ENCODE data around the gene UBXN7. TPM values are rescaled to one million over a fixed set of nuclear protein-coding genes. Genes with fewer than 3 reads are reported as not detected.
A peak's percentile ranks its signal among the peaks of the same experiment; 100 is the strongest.
"Not testable (repeated sequence)": the region's sequence is repeated elsewhere in the genome, so short reads cannot be mapped to it uniquely, and the experiment has no call there.

Gene UBXN7
- total RNA-seq, 1 experiment from 2014 or later: 64.7 TPM

DNA sequence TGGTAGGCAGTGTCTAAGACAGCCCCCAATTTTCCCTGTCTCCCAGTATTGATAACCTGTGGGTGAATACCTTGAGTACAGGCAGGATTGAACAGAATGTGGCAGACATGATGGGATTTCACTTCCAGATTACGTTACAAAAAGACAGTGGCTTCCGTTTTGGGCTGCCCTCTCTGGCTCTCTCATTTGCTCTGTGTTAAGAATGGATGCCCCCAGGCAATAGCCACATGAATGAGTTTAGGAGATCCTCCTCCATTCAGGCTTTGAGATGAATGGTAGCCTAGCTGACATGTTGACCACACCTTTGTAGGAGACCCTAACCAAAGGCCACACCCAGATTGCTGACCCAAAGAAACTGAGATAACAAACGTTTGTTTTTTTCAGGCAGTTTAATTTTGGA is 34.3 kb downstream of the UBXN7 start:
- TF ChIP-seq, protein P1, sequence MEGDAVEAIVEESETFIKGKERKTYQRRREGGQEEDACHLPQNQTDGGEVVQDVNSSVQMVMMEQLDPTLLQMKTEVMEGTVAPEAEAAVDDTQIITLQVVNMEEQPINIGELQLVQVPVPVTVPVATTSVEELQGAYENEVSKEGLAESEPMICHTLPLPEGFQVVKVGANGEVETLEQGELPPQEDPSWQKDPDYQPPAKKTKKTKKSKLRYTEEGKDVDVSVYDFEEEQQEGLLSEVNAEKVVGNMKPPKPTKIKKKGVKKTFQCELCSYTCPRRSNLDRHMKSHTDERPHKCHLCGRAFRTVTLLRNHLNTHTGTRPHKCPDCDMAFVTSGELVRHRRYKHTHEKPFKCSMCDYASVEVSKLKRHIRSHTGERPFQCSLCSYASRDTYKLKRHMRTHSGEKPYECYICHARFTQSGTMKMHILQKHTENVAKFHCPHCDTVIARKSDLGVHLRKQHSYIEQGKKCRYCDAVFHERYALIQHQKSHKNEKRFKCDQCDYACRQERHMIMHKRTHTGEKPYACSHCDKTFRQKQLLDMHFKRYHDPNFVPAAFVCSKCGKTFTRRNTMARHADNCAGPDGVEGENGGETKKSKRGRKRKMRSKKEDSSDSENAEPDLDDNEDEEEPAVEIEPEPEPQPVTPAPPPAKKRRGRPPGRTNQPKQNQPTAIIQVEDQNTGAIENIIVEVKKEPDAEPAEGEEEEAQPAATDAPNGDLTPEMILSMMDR (IDR thresholded peaks at IDR 0.05; ENCODE audit: unreplicated experiment): no peak
- no peak overlapping the region for H3K4me3 Mint-ChIP-seq (ENCODE audit: unreplicated experiment)
- POLR2A ChIA-PET: interaction anchor here (1.2 kb wide), 1 partner anchor 32 kb away, joined by 3 read pairs; no protein-coding TSS in a partner anchor
- DNase-seq (ENCODE audit: unreplicated experiment): no peak
- no peak overlapping the region for H3K27ac Mint-ChIP-seq (ENCODE audit: low read depth, unreplicated experiment)
- H3K27me3 Mint-ChIP-seq (ENCODE audit: insufficient read depth, unreplicated experiment): no peaks in the 10 kb centered on the region
- intact Hi-C loops (cut with micrococcal nuclease): no loop called here
- peaks cover 52% of the 10 kb centered on the region for H3K36me3 Mint-ChIP-seq (ENCODE audit: insufficient read depth, unreplicated experiment)
- H3K4me1 Mint-ChIP-seq (ENCODE audit: insufficient read depth, unreplicated experiment): peaks cover 5% of the 10 kb centered on the region
- CTCF ChIA-PET: no interaction called here
- no TSS peak for BruUV-seq (replicated peaks)
- no peaks in the 10 kb centered on the region for H3K9me3 Mint-ChIP-seq (ENCODE audit: unreplicated experiment)

DNA sequence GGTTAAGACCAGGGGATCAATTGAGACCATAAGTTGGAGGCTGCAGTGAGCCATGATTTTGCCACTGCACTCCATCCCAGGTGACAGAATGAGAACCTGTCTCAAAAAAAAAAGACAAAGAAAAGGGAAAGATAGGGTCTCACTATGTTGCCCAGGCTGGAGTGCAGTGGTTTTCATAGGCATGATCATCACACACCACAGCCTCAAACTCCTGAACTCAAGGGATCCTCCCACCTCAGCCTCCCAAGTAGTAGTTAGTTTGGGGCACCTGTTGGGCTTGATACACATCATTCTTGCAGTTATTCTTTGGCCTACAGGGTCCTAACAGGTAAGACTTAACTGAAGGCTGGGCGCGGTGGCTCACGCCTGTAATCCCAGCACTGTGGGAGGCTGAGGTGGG is 42.1 kb downstream of the UBXN7 start:
- Mint-ChIP-seq H3K9me3 (ENCODE audit: unreplicated experiment) (no peaks in the 10 kb centered on the region), H3K4me1 (ENCODE audit: insufficient read depth, unreplicated experiment) (peaks cover 6% of the 10 kb centered on the region), H3K27me3 (ENCODE audit: insufficient read depth, unreplicated experiment) (no peaks in the 10 kb centered on the region), H3K36me3 (ENCODE audit: insufficient read depth, unreplicated experiment) (peaks cover 69% of the 10 kb centered on the region), H3K27ac (ENCODE audit: low read depth, unreplicated experiment) (no peak overlapping the region), H3K4me3 (ENCODE audit: unreplicated experiment) (no peak overlapping the region)
- TF ChIP-seq, protein P1 (IDR thresholded peaks at IDR 0.05; ENCODE audit: unreplicated experiment): no peak
- no peak for DNase-seq (ENCODE audit: unreplicated experiment)
- ChIA-PET POLR2A (no interaction called here), CTCF (no interaction called here)
- intact Hi-C loops (cut with micrococcal nuclease): no loop called here
- BruUV-seq (replicated peaks): no TSS peak

- H3K27ac Mint-ChIP-seq (ENCODE audit: low read depth, unreplicated experiment): no peak overlapping the region
- H3K36me3 Mint-ChIP-seq (ENCODE audit: insufficient read depth, unreplicated experiment): peaks cover 73% of the 10 kb centered on the region
- no peak overlapping the region for H3K4me3 Mint-ChIP-seq (ENCODE audit: unreplicated experiment)
- intact Hi-C loops (cut with micrococcal nuclease): no loop called here
- no peaks in the 10 kb centered on the region for H3K9me3 Mint-ChIP-seq (ENCODE audit: unreplicated experiment)
- TF ChIP-seq, protein P1 (IDR thresholded peaks at IDR 0.05; ENCODE audit: unreplicated experiment): no peak
- ChIA-PET CTCF (interaction anchor here (0.6 kb wide), 1 partner anchor 44 kb away, joined by 3 read pairs; no protein-coding TSS in a partner anchor), POLR2A (interaction anchor here (0.9 kb wide), 1 partner anchor 108 kb away, joined by 3 read pairs; no protein-coding TSS in a partner anchor)
- BruUV-seq (replicated peaks): no TSS peak
- peak; percentile 16 for DNase-seq (ENCODE audit: unreplicated experiment)
- H3K27me3 Mint-ChIP-seq (ENCODE audit: insufficient read depth, unreplicated experiment): no peaks in the 10 kb centered on the region
- peaks cover 6% of the 10 kb centered on the region for H3K4me1 Mint-ChIP-seq (ENCODE audit: insufficient read depth, unreplicated experiment)
Observed at GRCh38 chr3:196388956-196389355, 43.3 kb downstream of the UBXN7 start.

- CTCF ChIA-PET; DNase-seq (ENCODE audit: unreplicated experiment); intact Hi-C loops (cut with micrococcal nuclease); H3K27me3 Mint-ChIP-seq (ENCODE audit: insufficient read depth, unreplicated experiment); BruUV-seq (replicated peaks); H3K4me3 Mint-ChIP-seq (ENCODE audit: unreplicated experiment); POLR2A ChIA-PET; H3K27ac Mint-ChIP-seq (ENCODE audit: low read depth, unreplicated experiment); H3K4me1 Mint-ChIP-seq (ENCODE audit: insufficient read depth, unreplicated experiment); H3K9me3 Mint-ChIP-seq (ENCODE audit: unreplicated experiment): not testable (repeated sequence)
- H3K36me3 Mint-ChIP-seq (ENCODE audit: insufficient read depth, unreplicated experiment): peaks cover 72% of the 10 kb centered on the region
Observed at GRCh38 chr3:196387941-196388340, 44.3 kb downstream of the UBXN7 start.

DNA sequence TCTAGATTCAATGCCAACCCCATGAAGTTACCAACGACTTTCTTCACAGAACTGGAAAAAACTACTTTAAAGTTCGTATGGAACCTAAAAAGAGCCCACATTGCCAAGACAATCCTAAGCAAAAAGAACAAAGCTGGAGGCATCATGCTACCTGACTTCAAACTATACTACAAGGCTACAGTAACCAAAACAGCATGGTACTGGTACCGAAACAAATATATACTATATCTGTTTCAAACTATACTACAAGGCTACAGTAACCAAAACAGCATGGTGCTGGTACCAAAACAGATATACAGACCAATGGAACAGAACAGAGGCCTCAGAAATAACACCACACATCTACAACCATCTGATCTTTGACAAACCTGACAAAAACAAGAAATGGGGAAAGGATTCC is 45.4 kb downstream of the UBXN7 start:
- POLR2A ChIA-PET; CTCF ChIA-PET; H3K27me3 Mint-ChIP-seq (ENCODE audit: insufficient read depth, unreplicated experiment); intact Hi-C loops (cut with micrococcal nuclease); H3K9me3 Mint-ChIP-seq (ENCODE audit: unreplicated experiment); BruUV-seq (replicated peaks); H3K4me3 Mint-ChIP-seq (ENCODE audit: unreplicated experiment); H3K4me1 Mint-ChIP-seq (ENCODE audit: insufficient read depth, unreplicated experiment); DNase-seq (ENCODE audit: unreplicated experiment); H3K27ac Mint-ChIP-seq (ENCODE audit: low read depth, unreplicated experiment): not testable (repeated sequence)
- H3K36me3 Mint-ChIP-seq (ENCODE audit: insufficient read depth, unreplicated experiment): peaks cover 65% of the 10 kb centered on the region

DNA sequence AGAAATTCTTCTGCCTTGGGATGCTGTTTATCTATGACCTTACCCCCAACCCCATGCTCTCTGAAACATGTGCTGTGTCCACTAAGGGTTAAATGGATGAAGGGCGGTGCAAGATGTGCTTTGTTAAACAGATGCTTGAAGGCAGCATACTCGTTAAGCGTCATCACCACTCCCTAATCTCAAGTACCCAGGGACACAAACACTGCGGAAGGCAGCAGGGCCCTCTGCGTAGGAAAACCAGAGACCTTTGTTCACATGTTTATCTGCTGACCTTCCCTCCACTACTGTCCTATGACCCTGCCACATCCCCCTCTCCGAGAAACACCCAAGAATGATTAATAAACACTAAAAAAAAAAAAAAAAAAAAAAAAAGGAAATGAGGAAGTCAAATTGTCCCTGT is 46.2 kb downstream of the UBXN7 start:
- BruUV-seq (replicated peaks); H3K4me1 Mint-ChIP-seq (ENCODE audit: insufficient read depth, unreplicated experiment): not testable (repeated sequence)

GRCh38 chr3:196385446-196385845 is 46.8 kb downstream of the UBXN7 start:
- POLR2A ChIA-PET; H3K27me3 Mint-ChIP-seq (ENCODE audit: insufficient read depth, unreplicated experiment); DNase-seq (ENCODE audit: unreplicated experiment); H3K4me1 Mint-ChIP-seq (ENCODE audit: insufficient read depth, unreplicated experiment); H3K9me3 Mint-ChIP-seq (ENCODE audit: unreplicated experiment); H3K4me3 Mint-ChIP-seq (ENCODE audit: unreplicated experiment); H3K27ac Mint-ChIP-seq (ENCODE audit: low read depth, unreplicated experiment); BruUV-seq (replicated peaks); intact Hi-C loops (cut with micrococcal nuclease): not testable (repeated sequence)
- H3K36me3 Mint-ChIP-seq (ENCODE audit: insufficient read depth, unreplicated experiment): peaks cover 58% of the 10 kb centered on the region
- CTCF ChIA-PET: interaction anchor here (0.6 kb wide), 1 partner anchor 130 kb away, joined by 3 read pairs; no protein-coding TSS in a partner anchor

More for the DNA sequence above, 46.2 kb downstream of the UBXN7 start:
- CTCF ChIA-PET; POLR2A ChIA-PET; intact Hi-C loops (cut with micrococcal nuclease); H3K9me3 Mint-ChIP-seq (ENCODE audit: unreplicated experiment); DNase-seq (ENCODE audit: unreplicated experiment); H3K27me3 Mint-ChIP-seq (ENCODE audit: insufficient read depth, unreplicated experiment); H3K4me3 Mint-ChIP-seq (ENCODE audit: unreplicated experiment); H3K27ac Mint-ChIP-seq (ENCODE audit: low read depth, unreplicated experiment): not testable (repeated sequence)
- H3K36me3 Mint-ChIP-seq (ENCODE audit: insufficient read depth, unreplicated experiment): peaks cover 60% of the 10 kb centered on the region

Data from MCF 10A (cell line).